A673 (cell line): ENCODE data around the gene PBOV1. TPM values are rescaled to one million over a fixed set of nuclear protein-coding genes. Genes with fewer than 3 reads are reported as not detected.

ENCODE experiments used
- BruUV-seq: library from RNA; stranded (reverse); fragments of 400-500 nt; replicated peaks from 2 replicates; lab custom pipeline; 2021; lab: Mats Ljungman, UMichigan
- CTCF ChIA-PET: fragments of 300-600 bp; sonication (Branson Sonifier 250); formaldehyde crosslinking; loops from one replicate; lab custom pipeline; 2022; ENCODE audit warnings: antibody characterized with exemption; lab: Charles Lee
- POLR2A ChIA-PET: fragments of 300-600 bp; sonication (Branson Sonifier 250); formaldehyde crosslinking; loops from one replicate; lab custom pipeline; 2022; ENCODE audit warnings: antibody characterized with exemption; ENCODE audit not compliant: low non-redundant PET; lab: Charles Lee
- DNase-seq: peaks from one replicate; pipeline ENCODE4 v3.0.0-alpha.2; 2015; ENCODE audit warnings: low spot score
- H3K27ac ChIP-seq: fragments of 200-600 bp; sonication (generic); 2 replicates; pipeline ENCODE4 v1.5.1; 2016; ENCODE audit warnings: mixed run types, low read depth, mild to moderate bottlenecking, mixed read lengths, antibody characterized with exemption, low read length; ENCODE audit not compliant: poor library complexity, severe bottlenecking
- H3K27me3 ChIP-seq: fragments of 200-600 bp; sonication (generic); replicated peaks from 2 replicates; pipeline ENCODE4 v1.6.1; 2017; ENCODE audit warnings: mixed run types, low read depth, mild to moderate bottlenecking, mixed read lengths, antibody characterized with exemption, low read length; ENCODE audit not compliant: insufficient read depth, poor library complexity
- H3K36me3 ChIP-seq: fragments of 200-600 bp; sonication (generic); 2 replicates; pipeline ENCODE4 v1.6.1; 2016; ENCODE audit warnings: mixed run types, mild to moderate bottlenecking, mixed read lengths, antibody characterized with exemption, low read length; ENCODE audit not compliant: insufficient read depth, poor library complexity, severe bottlenecking
- H3K4me1 ChIP-seq: fragments of 200-600 bp; sonication (generic); 2 replicates; pipeline ENCODE4 v1.6.1; 2017; ENCODE audit warnings: mixed run types, mild to moderate bottlenecking, mixed read lengths, antibody characterized with exemption, low read length; ENCODE audit not compliant: insufficient read depth, poor library complexity, severe bottlenecking
- H3K4me3 ChIP-seq: fragments of 200-600 bp; sonication (generic); 2 replicates; pipeline ENCODE4 v1.5.1; 2016; ENCODE audit warnings: low read depth, mixed run types, mild to moderate bottlenecking, mixed read lengths, low read length; ENCODE audit not compliant: poor library complexity, severe bottlenecking
- H3K9me3 ChIP-seq: fragments of 200-600 bp; sonication (generic); 2 replicates; pipeline ENCODE4 v1.6.1; 2016; ENCODE audit warnings: mixed run types, low read depth, mild to moderate bottlenecking, mixed read lengths, antibody characterized with exemption, low read length; ENCODE audit not compliant: poor library complexity, severe bottlenecking
- EZH2 ChIP-seq: fragments of 200-600 bp; sonication (generic); IDR thresholded peaks from 2 replicates; pipeline ENCODE4 v1.6.1; 2017; ENCODE audit warnings: borderline replicate concordance, low read depth, mild to moderate bottlenecking, mixed read lengths, antibody characterized with exemption, low read length; ENCODE audit not compliant: poor library complexity, severe bottlenecking
- intact Hi-C: fragments of 100-400 bp; cut with micrococcal nuclease; formaldehyde crosslinking; loops from one replicate; pipeline ENCODE4 v1.10.0; 2022; ENCODE audit not compliant: unreplicated experiment
- total RNA-seq: library from RNA; stranded (reverse); gene quantifications from 2 replicates; pipeline ENCODE4 v1.2.3, GENCODE V29; 2021
- TF ChIP-seq, protein P1 (sequence below): fragments of 300-800, 200-600 bp; sonication (generic); conservative IDR thresholded peaks from 2 replicates; pipeline ENCODE4 v1.5.1; 2017; ENCODE audit warnings: low read depth, mild to moderate bottlenecking, antibody characterized with exemption, low read length, moderate library complexity, mixed read lengths

Gene PBOV1
- total RNA-seq, 1 experiment from 2014 or later, result not detected

DNA sequence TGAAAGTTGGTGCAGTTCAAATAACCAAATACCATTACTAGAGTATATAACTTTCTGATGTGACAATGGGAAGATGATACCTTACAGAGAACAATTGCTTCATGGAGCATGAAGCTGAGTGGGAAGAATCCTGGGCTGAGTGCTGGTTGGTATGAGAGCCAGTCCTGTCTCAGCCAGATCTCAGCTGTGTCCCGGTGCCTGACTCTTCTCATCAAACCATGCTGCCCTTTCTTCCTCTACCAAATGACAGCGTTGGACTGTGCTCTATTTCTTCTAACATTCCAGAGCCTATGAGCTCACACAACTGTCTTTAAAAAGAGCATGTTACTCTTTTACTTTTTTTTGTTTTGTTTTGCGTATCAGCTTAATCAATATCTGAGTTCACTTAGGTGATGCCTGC is 27.5 kb upstream of the PBOV1 start:
- H3K27me3 ChIP-seq, result no peaks in the 10 kb centered on the region
- CTCF ChIA-PET, result interaction anchor here (0.6 kb wide), 1 partner anchor 175 kb away, joined by 4 read pairs; no protein-coding TSS in a partner anchor

DNA sequence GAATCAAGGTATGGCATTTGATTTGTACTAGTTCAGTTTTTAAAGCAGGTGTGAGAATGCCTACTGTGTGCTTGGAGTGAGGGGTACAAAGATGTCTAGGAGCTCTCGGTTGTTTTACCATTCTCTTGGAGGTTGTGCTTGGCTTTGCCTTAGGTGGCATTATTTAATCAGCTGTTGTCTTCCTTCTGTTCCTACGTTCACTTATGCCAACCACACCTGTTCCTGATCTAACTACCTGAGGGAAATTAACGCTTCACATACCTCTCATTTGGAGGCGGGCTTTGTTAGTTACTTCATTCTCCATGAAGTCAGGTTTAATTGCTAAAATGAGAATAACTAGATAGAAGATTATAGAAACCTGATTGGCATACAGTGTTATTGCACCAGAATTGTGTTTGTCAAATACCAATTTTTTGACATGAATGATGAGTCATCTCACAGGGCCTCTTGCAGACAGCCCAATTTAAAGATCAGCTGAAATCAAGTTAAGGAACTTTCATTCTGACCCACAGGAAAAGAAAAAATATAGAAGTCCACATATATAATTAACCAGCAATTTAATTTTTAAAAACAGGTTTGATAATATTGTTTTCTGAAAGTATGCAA is 24.8 kb upstream of the PBOV1 start:
- BruUV-seq, result no TSS peak
- H3K9me3 ChIP-seq, result no peaks in the 10 kb centered on the region
- POLR2A ChIA-PET, result interaction anchor here (0.6 kb wide), 1 partner anchor 184 kb away, joined by 3 read pairs; no protein-coding TSS in a partner anchor
- no peak overlapping the region for H3K27ac ChIP-seq
- no peak for TF ChIP-seq EZH2
- TF ChIP-seq, protein P1, sequence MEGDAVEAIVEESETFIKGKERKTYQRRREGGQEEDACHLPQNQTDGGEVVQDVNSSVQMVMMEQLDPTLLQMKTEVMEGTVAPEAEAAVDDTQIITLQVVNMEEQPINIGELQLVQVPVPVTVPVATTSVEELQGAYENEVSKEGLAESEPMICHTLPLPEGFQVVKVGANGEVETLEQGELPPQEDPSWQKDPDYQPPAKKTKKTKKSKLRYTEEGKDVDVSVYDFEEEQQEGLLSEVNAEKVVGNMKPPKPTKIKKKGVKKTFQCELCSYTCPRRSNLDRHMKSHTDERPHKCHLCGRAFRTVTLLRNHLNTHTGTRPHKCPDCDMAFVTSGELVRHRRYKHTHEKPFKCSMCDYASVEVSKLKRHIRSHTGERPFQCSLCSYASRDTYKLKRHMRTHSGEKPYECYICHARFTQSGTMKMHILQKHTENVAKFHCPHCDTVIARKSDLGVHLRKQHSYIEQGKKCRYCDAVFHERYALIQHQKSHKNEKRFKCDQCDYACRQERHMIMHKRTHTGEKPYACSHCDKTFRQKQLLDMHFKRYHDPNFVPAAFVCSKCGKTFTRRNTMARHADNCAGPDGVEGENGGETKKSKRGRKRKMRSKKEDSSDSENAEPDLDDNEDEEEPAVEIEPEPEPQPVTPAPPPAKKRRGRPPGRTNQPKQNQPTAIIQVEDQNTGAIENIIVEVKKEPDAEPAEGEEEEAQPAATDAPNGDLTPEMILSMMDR, result no peak
- H3K36me3 ChIP-seq, result no peaks in the 10 kb centered on the region
- CTCF ChIA-PET, result no interaction called here
- no peaks in the 10 kb centered on the region for H3K27me3 ChIP-seq
- DNase-seq, result no peak
- H3K4me3 ChIP-seq, result no peak overlapping the region
- intact Hi-C loops, result no loop called here
- peaks cover 25% of the 10 kb centered on the region for H3K4me1 ChIP-seq

More for the DNA sequence above, 27.5 kb upstream of the PBOV1 start:
- TF ChIP-seq, protein P1, result no peak
- Histone ChIP-seq H3K9me3 (no peaks in the 10 kb centered on the region), H3K4me3 (no peak overlapping the region), H3K27ac (no peak overlapping the region), H3K36me3 (no peaks in the 10 kb centered on the region), H3K4me1 (peaks cover 18% of the 10 kb centered on the region)
- POLR2A ChIA-PET, result no interaction called here
- DNase-seq, result no peak
- no TSS peak for BruUV-seq
- intact Hi-C loops, result no loop called here

DNA sequence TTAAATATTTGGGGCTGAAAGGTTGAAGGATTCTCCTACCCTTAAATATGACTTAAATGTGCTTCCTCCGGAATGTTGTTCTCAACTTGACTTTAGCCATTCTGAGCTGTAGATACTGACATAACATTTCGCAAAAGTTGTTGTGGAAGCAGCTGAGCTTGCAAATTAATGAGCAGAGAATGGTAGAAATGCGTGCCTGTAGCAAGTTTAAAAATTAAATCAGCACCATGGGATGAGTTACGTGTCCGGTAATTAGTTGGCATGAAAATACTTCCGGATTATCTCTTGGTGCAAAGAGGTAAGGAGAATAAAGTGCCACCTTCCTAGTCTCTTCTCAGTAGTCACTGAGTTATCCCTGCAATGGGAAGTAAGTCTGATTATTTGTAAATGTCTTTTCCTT is 23.6 kb upstream of the PBOV1 start:
- POLR2A ChIA-PET, result no interaction called here
- Histone ChIP-seq H3K27ac (no peak overlapping the region), H3K4me3 (no peak overlapping the region), H3K9me3 (no peaks in the 10 kb centered on the region), H3K36me3 (no peaks in the 10 kb centered on the region), H3K27me3 (no peaks in the 10 kb centered on the region), H3K4me1 (peaks cover 25% of the 10 kb centered on the region)
- intact Hi-C loops, result no loop called here
- DNase-seq, result peak; percentile 72
- no peak for TF ChIP-seq EZH2
- TF ChIP-seq, protein P1, result no peak
- BruUV-seq, result no TSS peak
- CTCF ChIA-PET, result no interaction called here
